IMR-90 (cell line): ENCODE measurements around the gene SMIM5.

Experiments used
- CEBPB ChIP-seq: IDR thresholded peaks from 2 replicates; pipeline ENCODE4 v1.6.1; 2012; ENCODE audit warnings: low read depth, low read length, improper control_type of control experiment
- CTCF ChIP-seq: conservative IDR thresholded peaks from 2 replicates; pipeline ENCODE4 v1.5.1; 2012; ENCODE audit warnings: mild to moderate bottlenecking, low read depth, low read length, improper control_type of control experiment
- POLR2A ChIP-seq: IDR thresholded peaks from 2 replicates; pipeline ENCODE4 v1.6.1; 2012; ENCODE audit warnings: mild to moderate bottlenecking, low read depth, low read length
- RAD21 ChIP-seq: IDR thresholded peaks from 2 replicates; pipeline ENCODE4 v1.6.1; 2012; ENCODE audit warnings: low read length, improper control_type of control experiment
- SMC3 ChIP-seq: fragments of 150-350 bp; IDR thresholded peaks from 2 replicates; pipeline ENCODE4 v1.6.1; 2016; ENCODE audit warnings: low read depth, mild to moderate bottlenecking, antibody characterized with exemption, low read length, moderate library complexity

- TF ChIP-seq CTCF (no peak), RAD21 (no peak), SMC3 (no peak), CEBPB (no peak), POLR2A (no peak)
These were observed 50.3 kb downstream of the SMIM5 start for GRCh38 chr17:75683583-75683982.
